IMR-90 (cell line): Measurements from ENCODE around the gene HCFC1. TPM values are rescaled to one million over a fixed set of nuclear protein-coding genes. Genes with fewer than 3 reads are reported as not detected.

Experiments
- CEBPB ChIP-seq: IDR thresholded peaks from 2 replicates; pipeline ENCODE4 v1.6.1; 2012; ENCODE audit warnings: low read depth, low read length, improper control_type of control experiment
- ELK1 ChIP-seq: fragments of 150-350 bp; IDR thresholded peaks from 2 replicates; pipeline ENCODE4 v1.6.1; 2016; ENCODE audit warnings: low read depth, mild to moderate bottlenecking, low read length, moderate library complexity, borderline replicate concordance
- FOS ChIP-seq: fragments of 150-350 bp; IDR thresholded peaks from 2 replicates; pipeline ENCODE4 v1.6.1; 2016; ENCODE audit warnings: low read depth, low read length
- MAFK ChIP-seq: IDR thresholded peaks from 2 replicates; pipeline ENCODE4 v1.6.1; 2012; ENCODE audit warnings: low read depth, low read length, improper control_type of control experiment
- SMC3 ChIP-seq: fragments of 150-350 bp; IDR thresholded peaks from 2 replicates; pipeline ENCODE4 v1.6.1; 2016; ENCODE audit warnings: low read depth, mild to moderate bottlenecking, antibody characterized with exemption, low read length, moderate library complexity
- USF2 ChIP-seq: fragments of 150-350 bp; IDR thresholded peaks from 2 replicates; pipeline ENCODE4 v1.6.1; 2017; ENCODE audit warnings: mild to moderate bottlenecking, antibody characterized with exemption, low read length, low read depth
- polyA plus RNA-seq, 3 experiments: library from polyadenylated mRNA; depleted of rRNA; stranded (reverse); fragments of >200 nt; gene quantifications; 2 replicates each; pipeline ENCODE4 v1.2.3, GENCODE V29; 2012; ENCODE audit warnings: low replicate concordance in 1 of 3
- total RNA-seq: library from RNA; depleted of rRNA; stranded (reverse); fragments of >200 nt; gene quantifications from 2 replicates; pipeline ENCODE4 v1.2.3, GENCODE V29; 2012

The HCFC1 gene
- total and polyA plus RNA-seq, 2 of the 4 experiments (the other 2 are of a cell fraction) = 3.2 to 17.6 TPM

GRCh38 chrX:154019061-154019621 is 47.5 kb upstream of the HCFC1 start (continued):
- TF ChIP-seq USF2 = no peak
- no peak for TF ChIP-seq MAFK
- no peak for TF ChIP-seq SMC3
- no peak for TF ChIP-seq FOS
- TF ChIP-seq CEBPB = no peak
- TF ChIP-seq ELK1 = no peak
